Stomach (tissue), 4 donors: ENCODE measurements around the gene LPAR3.

Source experiments
- CTCF ChIP-seq, 7 experiments: fragments of 450-650 bp in 4 of 7; fragments of 200-600 bp in 3 of 7; sonication (generic) in 3 of 7; IDR thresholded peaks; one replicate each; pipeline ENCODE4 v1.5.1; 2016 to 2019; ENCODE audit warnings: antibody characterized with exemption in 7 of 7, control low read depth in 2 of 7, mild to moderate bottlenecking in 1 of 7
- POLR2A ChIP-seq, 4 donors: fragments of 450-650 bp; IDR thresholded peaks; one replicate each; pipeline ENCODE4 v1.6.1; 2016; ENCODE audit warnings: antibody characterized with exemption in 4 of 4, control low read depth in 2 of 4, mild to moderate bottlenecking in 1 of 4, moderate library complexity in 1 of 4

GRCh38 chr1:84762664-84763063 is 130.3 kb downstream of the LPAR3 start:
- no peak for TF ChIP-seq CTCF (IDR thresholded peaks at IDR 0.05)
- no peak for TF ChIP-seq POLR2A (IDR thresholded peaks at IDR 0.05)
